GM19324 (cell line): ENCODE results near the gene PRKN.

Experiments used
- ATAC-seq: cut with Tn5 transposase; IDR thresholded peaks from one replicate; pipeline ENCODE4 v1.9.1; 2021; ENCODE audit warnings: mild to moderate bottlenecking, moderate library complexity; ENCODE audit not compliant: unreplicated experiment, low FRiP score

PRKN gene

DNA sequence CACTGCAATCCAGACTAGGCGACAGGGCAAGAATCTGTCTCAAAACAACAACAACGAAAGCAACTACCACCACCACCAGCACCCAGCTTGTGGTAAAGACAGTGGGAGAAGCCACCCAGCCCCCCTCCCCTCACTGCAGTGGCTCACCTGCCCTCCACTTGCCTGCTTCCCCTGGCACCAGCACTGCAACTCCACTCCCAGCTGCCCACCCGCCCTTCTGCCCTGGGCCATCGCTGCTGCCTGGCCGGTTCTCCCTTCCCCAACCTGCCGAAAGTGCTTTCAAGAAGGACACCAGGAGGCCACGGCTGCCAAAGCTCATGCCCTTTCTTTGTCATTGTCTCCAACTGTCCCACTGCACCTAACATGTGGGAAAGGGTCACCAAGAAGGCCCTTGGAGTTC lies 1359.1 kb downstream of the PRKN start:
- no peak for ATAC-seq

DNA sequence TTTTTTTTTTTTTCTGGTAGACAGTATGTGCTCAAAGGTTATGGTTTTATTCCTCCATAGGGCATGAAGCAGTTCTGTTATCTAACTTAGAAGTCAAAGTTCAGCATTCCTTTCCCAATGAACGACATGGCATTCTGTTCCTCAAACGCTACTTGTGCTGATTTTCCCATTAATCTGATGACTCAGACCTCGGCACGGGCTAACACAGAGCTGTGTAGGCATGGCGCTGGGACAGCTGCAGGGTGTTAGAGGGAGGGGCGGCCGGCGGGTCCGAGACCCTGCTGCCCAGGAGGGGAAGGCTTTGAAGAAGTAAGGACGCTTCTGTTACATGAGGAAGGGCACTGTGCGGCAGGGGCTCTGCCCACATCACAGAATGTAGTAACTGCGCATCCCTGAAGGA lies 1360.1 kb downstream of the PRKN start:
- no peak for ATAC-seq

DNA sequence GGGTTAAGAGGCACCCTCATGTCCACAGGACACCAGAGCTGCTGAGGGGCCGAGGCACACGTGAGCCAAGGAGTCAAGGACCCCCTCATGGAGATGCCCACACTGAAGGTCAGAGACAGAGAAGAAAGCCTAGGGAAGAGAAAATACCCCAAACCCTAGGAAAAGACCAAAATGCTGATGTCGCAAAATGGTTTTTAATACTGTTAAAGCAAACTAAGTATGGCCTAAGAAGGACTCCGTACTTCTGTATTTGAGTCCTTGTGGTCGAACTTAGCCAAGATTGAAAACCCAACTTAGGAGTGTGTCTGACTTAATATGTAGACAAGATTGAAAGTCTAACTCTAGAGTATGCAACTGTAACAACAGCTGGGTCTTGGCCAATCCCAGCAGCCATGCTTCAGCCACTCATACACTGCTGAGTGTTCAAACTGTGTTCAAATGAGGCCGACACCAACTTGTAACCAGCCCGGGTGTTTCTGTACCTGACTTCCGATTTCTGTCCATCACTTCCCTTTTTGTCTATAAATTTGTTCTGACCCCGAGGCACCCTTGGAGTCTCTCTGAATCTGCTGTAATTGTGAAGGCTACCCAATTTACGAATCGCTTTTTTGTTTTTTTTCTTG lies 1361.2 kb downstream of the PRKN start:
- ATAC-seq, result no peak

DNA sequence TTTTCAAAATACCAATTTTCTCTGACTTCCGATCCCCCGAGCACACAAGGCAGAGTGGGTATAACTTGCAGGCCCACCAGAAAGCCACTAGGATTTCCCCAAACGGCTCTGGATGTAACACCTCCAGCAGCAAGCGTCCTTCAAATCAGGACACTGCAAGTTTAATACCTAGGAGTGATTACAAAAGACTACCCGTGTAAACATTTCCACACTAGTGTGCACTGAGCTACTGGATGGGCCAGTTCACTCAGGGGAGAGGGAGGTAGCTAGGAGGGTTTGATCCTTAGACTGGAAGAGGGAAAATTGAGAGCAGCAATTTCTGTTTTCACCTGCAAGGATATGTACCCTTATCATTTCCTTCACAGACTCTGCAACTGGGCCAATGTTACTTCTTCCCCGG lies 1361.9 kb downstream of the PRKN start:
- no peak for ATAC-seq

DNA sequence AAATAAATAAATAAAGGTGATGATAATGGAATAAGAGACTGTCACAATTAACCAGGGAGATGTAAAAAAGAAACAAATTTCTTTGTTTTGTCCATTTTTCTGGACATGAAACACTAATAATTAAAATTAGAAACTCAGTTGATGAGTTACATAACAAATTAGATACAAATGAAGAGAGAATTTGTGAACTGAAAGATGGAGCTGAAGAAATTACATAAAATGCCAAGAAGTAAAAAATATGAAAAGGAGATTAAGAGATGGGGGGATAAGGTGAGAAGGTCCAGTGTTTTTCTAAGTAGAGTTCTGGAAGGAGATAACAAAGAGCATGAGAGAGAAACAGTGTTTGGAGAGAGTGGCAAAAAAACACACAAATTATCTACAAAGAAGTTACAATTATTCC lies 1364.3 kb downstream of the PRKN start:
- no peak for ATAC-seq

DNA sequence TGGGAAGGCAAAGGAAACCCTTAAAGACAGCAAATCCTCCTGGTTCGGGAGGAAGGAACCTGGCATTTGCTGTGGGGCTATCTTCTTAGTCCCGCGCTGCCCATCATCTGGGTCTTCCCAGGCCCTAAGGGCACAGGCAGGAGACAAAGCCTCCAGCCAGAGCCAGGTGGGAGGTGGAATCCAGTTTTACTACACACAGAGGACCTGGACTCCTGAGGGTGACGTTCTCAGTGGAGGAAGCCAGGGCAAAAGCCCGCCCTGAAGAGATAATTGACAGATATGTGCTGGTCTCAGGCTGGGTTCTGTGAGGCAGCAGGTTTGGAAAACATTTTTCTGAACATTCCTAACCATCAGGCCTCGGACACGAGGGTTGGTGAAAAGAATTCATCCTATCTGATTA lies 1365.3 kb downstream of the PRKN start:
- ATAC-seq, result no peak

DNA sequence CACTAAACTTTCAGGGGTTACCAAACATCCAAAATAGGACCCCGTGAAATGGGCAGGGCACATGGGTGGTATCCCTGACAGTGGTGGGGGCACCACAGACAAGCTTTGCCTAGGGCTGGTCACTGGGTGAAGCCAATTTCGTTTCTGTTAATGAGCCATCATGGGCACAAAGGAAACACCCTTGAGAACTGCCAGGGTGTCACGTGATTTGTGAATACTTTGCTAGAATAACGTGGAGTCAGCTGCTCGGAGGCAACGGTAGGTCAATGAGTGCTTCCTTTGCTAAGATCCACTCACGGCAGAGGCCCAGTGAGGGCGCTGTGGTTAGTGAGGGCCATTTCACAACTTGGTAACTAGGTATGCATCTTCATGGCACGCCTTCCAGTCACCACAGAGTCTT lies 1366.0 kb downstream of the PRKN start:
- ATAC-seq, result no peak

DNA sequence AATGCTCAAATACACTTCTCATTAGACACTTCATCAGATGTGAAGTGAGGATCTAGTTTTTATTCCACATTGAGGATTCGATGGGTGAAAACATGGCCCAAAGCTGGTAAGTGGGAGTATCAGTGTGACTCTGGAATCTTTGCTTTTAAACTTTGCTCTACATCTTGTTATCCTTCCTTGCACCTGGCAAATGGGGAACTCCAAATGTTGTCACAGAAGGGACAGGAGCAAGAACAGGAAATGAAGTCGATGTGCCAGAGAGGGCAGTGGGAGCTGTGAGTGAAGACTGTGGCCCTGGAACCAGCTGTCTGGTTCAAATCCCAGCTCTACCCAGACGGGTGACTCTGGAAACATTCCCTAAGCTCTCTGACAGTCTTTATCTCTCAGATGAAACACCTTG lies 1367.0 kb downstream of the PRKN start:
- ATAC-seq, result no peak

DNA sequence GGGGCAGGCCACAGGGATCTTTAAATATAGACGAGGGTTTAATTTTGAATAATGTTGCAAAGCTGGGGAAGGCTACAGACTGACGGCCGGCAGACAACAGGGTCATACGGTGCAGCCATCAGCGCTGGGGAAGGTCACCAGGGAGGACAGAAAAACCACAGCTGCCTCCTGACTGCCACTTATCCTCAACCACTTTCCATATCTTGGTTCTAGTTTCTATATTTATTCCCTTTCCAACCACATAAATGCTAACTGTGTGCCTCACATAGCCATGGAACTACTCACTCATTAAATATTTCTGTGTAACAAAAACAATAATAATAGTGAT lies 1368.0 kb downstream of the PRKN start:
- ATAC-seq, result no peak

DNA sequence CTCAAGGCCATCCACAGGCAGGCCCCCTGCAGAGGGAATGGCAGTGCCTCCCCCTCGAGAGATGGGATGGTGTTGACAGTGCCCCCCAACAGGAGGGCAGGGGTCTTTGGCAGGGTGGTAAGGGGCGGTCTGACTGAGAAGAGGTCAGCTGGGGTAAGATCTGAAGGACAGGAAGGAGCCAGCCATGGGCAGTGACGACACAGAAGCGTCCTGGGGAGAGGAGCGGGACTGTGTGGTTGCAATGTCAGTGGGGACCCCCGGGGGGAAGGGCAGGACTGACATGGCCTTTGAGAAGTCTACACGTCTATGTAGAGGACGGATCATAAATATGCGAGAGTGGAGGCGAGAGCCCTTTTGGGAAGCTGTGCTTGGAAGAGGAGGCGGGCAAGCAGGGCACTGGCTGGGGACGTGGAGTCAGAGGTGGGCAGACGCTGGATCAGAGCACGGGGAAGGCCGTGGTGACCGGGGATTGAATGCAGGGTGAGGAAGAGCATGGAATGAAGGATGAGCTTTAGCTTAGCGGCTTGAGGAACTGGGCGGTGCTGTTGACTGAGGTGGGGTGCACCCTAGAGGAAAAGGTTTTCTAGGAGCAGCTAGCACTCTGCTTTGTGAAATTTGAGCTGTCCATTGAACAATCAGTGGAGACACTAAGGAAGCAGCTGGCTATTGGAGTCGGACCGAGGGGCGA lies 1371.3 kb downstream of the PRKN start:
- no peak for ATAC-seq

DNA sequence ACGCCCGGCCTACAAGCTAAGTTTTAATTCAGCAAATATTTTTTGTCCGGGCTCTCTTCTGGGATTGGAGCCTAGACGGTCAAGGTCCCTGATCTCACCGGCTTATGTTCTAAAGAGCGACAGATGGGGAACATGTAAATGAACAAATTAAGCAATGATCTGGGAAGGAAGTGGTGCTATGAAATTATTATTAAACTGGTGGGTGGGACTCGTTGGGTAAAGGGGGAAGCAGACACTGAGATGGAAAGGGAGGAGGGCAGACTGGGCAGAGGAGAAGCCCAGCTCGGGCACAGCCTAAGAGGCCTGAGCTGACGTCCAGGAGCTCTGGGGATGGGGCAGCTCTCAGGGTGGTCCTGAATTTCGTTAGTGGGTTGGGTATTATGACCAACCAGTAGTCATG lies 1371.9 kb downstream of the PRKN start:
- ATAC-seq, result no peak

DNA sequence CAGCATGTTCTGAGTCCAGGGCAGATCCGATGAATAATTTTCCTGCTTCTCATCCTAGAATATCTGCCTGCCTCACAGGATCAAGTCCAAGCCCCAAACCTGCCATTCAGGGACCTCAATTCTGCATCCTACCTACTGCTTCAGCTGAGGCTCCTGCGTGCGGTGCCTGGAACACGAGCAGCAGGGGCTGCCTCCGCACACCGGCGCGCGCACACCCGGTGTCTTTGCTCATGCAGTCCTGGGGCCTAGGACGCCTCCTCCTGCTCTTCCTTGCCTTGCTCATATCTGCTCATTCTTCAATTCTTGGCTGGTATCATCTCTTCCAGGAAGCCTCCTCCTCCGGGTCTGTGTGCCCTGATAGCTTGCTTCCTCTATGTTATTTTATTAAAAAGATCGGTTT lies 1372.6 kb downstream of the PRKN start:
- no peak for ATAC-seq

DNA sequence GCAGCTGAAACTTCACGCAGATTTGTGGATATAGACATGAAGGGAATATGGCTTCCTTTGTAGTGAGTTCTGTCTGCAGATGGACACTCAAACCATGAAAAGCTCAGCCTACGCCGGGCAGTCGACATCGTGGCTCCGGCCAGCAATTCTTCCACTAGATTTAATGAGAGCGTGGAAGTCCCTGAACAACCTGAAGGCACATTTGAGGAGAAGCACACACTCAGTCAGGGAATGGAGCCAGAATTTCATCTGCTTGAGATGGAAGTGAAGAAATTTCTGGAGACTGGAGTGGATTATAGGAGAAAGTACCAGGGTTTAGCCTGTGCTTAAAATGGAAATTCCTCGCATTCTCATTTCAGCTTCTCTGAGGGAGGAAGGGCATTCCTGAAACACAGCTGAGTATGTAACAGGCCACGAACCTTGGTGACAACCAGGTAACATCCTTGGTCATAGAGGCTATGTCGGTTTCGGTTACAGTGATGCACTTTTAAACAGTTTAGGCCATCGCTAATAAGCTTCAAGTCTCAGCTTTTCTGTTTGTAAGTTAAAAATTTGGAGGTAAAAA lies 1373.2 kb downstream of the PRKN start:
- no peak for ATAC-seq

DNA sequence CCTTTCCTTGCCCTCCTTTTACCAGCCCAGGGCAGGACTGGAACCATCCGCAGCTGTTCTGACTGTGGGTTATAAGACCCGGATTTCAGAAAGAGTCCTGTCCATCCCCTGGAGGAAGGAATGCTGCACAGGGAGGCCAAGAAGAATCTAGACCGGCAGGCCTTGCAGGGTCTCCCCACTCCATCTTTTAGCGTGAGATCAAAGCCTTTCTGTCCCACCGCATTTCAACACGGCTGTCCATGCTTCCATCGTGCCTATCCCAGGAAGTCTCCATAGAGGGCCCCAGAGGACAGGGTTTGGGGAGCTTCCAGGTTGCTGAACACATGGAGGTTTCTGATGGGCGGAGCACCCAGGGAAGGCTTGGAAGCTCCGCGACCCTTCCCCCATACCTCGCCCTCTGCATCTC lies 1374.4 kb downstream of the PRKN start:
- ATAC-seq, result no peak

DNA sequence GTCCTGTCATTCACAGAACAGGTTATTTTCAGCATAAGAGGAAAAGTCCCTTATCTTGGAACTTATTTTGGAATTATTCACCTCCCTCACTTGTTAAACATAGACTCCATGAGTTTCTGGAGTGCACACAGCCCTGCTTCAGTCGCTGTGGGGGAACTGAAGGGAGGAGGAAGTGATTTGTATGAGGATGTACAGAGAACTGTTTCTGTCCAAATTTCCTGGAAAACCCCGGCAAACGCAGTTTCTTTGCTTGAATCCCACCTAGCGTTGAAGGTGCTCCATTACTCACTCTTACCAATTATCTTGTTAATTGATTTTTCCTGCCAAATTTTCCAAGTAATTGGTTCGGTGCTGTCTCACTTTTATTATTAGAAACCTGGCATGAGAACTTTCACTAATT lies 1375.7 kb downstream of the PRKN start:
- no peak for ATAC-seq

DNA sequence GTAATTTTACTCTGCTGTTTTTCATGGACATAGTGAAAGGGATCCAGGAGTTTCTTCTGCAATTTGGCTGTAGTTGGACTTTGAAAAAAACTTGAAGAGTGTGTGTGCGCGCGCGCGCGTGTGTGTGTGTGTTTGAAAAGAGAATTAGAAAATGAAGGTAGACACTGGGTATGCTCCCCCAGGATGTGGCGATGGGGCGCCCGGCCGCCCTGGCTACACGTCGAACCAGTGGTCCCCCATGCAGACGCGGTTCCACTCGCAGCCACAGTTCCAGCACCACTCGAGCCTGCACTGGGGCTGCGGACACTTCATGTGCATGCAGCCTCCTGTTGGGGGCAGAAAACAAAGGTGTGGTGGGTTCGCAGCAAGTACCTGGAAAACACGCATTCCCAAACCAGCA lies 1377.7 kb downstream of the PRKN start:
- ATAC-seq, result no peak

DNA sequence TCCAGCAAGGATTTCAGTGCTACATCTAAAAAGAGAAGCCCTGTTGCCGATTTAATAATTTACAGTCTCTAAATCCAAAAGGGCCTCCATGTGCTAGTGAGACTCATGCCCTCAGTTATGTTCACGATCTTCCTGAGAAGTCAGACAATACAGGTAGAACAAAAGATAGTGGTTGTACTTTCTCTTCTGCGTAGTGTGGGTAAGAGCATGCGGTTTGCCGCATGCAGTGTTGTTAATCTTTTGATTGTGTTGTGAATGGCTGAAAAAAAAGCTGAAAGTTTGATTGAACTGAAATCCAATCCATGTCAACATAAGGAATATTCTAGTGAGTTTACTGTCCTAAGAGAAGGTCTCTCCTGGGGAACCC lies 1379.0 kb downstream of the PRKN start:
- no peak for ATAC-seq

DNA sequence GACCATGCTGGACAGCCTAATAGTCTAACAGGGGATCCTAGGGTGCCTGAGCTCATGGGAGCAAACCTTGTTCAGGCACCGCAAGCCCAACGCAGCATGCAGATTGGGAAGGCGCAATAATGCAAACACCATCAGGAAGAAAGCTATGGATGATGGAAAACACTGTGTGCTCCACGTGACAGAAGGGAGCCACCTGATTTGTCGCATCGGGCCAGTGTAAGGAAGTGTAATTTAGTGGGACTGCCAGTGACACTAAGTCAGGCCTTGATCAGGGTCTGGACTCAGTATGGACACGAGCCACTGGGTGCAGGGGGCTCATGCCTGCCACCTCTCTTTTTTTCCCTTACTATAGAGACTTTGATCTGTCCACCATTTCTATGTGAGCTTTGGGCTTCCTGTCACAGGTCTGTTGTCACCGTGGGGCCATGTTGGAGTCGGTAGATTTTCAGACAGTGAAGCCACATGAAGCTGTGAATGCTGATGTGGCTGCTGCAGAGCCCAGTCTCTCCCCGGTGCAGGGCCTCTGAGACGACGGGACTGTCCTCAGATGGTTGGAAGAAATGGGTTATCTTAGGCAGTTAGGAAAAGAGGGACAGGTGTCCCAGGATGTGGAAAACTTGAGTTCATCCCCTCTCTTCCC lies 1379.5 kb downstream of the PRKN start:
- no peak for ATAC-seq

DNA sequence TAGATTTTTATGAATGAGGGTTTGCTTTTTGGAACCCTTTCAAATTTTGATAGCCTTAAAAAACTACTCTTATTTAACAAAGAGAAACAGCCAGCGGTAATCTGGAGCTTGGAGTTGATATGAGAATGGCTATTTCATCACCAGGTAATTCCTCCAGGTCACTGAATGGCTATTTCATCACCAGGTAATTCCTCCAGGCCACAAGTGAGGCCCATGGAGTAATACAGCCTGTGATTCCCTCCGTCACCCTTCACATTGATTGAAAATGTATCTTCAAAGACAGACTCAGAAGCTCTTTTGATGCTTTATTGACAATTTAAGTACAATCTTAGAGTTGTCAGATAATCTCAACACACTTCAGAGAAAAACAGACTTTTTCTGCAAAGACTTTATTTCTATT lies 1380.4 kb downstream of the PRKN start:
- no peak for ATAC-seq

DNA sequence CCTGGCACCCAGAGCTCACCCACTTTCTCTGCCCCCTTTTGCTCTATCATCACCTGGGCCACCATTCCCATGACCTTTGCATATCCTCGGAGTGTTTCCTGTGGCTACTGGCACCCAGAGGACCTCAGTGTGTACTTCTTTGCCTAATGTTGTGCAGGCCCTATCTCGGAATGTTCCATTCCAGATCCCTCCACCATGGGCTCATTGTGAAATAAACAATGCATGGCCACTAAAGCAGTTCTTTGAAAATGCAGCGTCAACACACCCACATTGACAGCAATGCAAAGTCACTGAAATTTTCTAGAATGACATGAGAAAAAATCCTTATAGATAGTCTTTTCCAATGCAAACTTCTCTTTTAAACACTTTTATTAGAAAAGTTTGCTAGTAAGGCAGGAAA lies 1380.8 kb downstream of the PRKN start:
- ATAC-seq, result no peak

DNA sequence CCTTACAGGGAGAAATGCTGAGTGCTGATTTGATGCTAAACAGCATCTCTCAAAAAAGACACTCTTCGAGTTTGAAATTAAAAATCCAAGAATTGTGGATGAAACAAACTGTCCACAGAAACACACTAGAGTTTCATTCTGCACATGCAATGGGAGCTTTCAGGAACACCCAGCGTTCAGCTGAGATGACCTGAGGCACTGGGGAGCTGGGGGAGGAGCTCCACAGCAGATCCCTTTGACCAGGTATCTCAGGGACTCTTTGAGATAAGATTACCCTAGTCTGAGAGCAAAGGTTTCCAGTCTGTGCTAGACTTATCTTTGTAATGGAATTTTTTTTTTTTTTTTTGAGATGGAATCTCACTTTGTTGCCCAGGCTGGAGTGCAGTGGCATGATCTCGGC lies 1382.9 kb downstream of the PRKN start:
- no peak for ATAC-seq

DNA sequence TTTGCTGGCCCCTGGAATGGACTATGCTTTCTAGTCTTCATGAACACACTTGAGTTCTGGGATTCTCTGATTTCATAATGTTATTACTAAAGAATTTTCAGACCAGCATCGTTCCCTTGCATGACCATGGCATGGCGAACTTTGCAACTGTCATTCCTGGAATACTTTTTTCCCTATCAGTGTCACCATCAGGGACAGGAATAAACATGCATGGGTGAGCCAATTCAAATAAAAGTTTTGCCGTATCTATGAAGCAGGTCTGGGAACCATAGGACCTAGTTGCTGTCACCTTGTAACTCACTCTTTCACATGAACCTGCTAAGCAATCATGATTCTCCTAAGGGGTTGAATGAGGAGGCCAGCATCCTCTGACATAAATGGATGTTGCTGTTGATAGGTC lies 1385.5 kb downstream of the PRKN start:
- ATAC-seq, result no peak
